Neural cell (in vitro differentiated cells): ENCODE results near the gene ZSCAN31. TPM values are rescaled to one million over a fixed set of nuclear protein-coding genes. Genes with fewer than 3 reads are reported as not detected.

Source experiments
- H2AFZ ChIP-seq: fragments of 200-600, 300-800 bp; sonication (generic), shearing (Covaris generic); 2 replicates; pipeline ENCODE4 v1.6.0; 2014; ENCODE audit warnings: low read depth, mild to moderate bottlenecking, antibody characterized with exemption, low read length, moderate library complexity
- H3F3A ChIP-seq: fragments of 200-600 bp; shearing (Covaris generic); 2 replicates; pipeline ENCODE4 v1.6.1; 2016; ENCODE audit warnings: mild to moderate bottlenecking, moderate library complexity, mixed read lengths, antibody characterized with exemption, low read length; ENCODE audit not compliant: insufficient read depth, poor library complexity, severe bottlenecking
- H3K27ac ChIP-seq: fragments of 200-600, 300-800 bp; sonication (generic), shearing (Covaris generic); 2 replicates; pipeline ENCODE4 v1.5.1; 2014; ENCODE audit warnings: mild to moderate bottlenecking, low read length, moderate library complexity
- H3K27me3 ChIP-seq: fragments of 300-800, 200-600 bp; sonication (generic), shearing (Covaris generic); 2 replicates; pipeline ENCODE4 v1.6.0; 2014; ENCODE audit warnings: mild to moderate bottlenecking, low read depth, low read length, moderate library complexity; ENCODE audit not compliant: insufficient read depth
- H3K36me3 ChIP-seq: fragments of 300-800, 200-600 bp; sonication (generic), shearing (Covaris generic); 2 replicates; pipeline ENCODE4 v1.5.1; 2014; ENCODE audit warnings: mild to moderate bottlenecking, antibody characterized with exemption, low read length, moderate library complexity; ENCODE audit not compliant: insufficient read depth
- H3K4me2 ChIP-seq: fragments of 300-800, 200-600 bp; sonication (generic), shearing (Covaris generic); 2 replicates; pipeline ENCODE4 v1.6.0; 2014; ENCODE audit warnings: mild to moderate bottlenecking, low read length
- H3K4me3 ChIP-seq: fragments of 300-800, 200-600 bp; sonication (generic), shearing (Covaris generic); 2 replicates; pipeline ENCODE4 v1.5.1; 2014; ENCODE audit warnings: mild to moderate bottlenecking, low read length, moderate library complexity
- H3K79me2 ChIP-seq: fragments of 200-600 bp; shearing (Covaris generic); replicated peaks from 2 replicates; pipeline ENCODE4 v1.6.0; 2014; ENCODE audit warnings: mild to moderate bottlenecking, low read length, moderate library complexity; ENCODE audit not compliant: insufficient read depth
- H3K9ac ChIP-seq: fragments of 300-800, 200-600 bp; sonication (generic), shearing (Covaris generic); 2 replicates; pipeline ENCODE4 v1.6.1; 2016; ENCODE audit warnings: mild to moderate bottlenecking, low read length, mixed read lengths
- H3K9me2 ChIP-seq: fragments of 200-600 bp; shearing (Covaris generic); 2 replicates; pipeline ENCODE4 v1.6.1; 2016; ENCODE audit warnings: mild to moderate bottlenecking, low read length, mixed read lengths; ENCODE audit not compliant: insufficient read depth
- H3K9me3 ChIP-seq: fragments of 200-600, 300-800 bp; sonication (generic), shearing (Covaris generic); 2 replicates; pipeline ENCODE4 v1.6.1; 2016; ENCODE audit warnings: mild to moderate bottlenecking, mixed run types, low read length, moderate library complexity, mixed read lengths
- H4K20me1 ChIP-seq: fragments of 200-600 bp; shearing (Covaris generic); 2 replicates; pipeline ENCODE4 v1.6.1; 2016; ENCODE audit warnings: mild to moderate bottlenecking, mixed run types; ENCODE audit not compliant: insufficient read depth
- CTCF ChIP-seq: fragments of 450-650 bp; IDR thresholded peaks from 2 replicates; pipeline ENCODE4 v1.5.1; 2014; ENCODE audit warnings: antibody characterized with exemption, mild to moderate bottlenecking, moderate library complexity; ENCODE audit not compliant: poor library complexity, severe bottlenecking
- EP300 ChIP-seq: fragments of 450-650 bp; conservative IDR thresholded peaks from 2 replicates; pipeline ENCODE4 v1.6.1; 2014; ENCODE audit warnings: antibody characterized with exemption, mild to moderate bottlenecking, moderate library complexity; ENCODE audit not compliant: poor library complexity, severe bottlenecking
- EZH2 ChIP-seq: fragments of 200-600, 300-800 bp; shearing (Covaris generic), sonication (generic); IDR thresholded peaks from 2 replicates; pipeline ENCODE4 v1.6.1; 2014; ENCODE audit warnings: antibody characterized with exemption, low read length, borderline replicate concordance, mild to moderate bottlenecking; ENCODE audit not compliant: insufficient read depth, poor library complexity, severe bottlenecking
- MXI1 ChIP-seq: fragments of 450-650 bp; conservative IDR thresholded peaks from 2 replicates; pipeline ENCODE4 v1.6.1; 2014; ENCODE audit warnings: antibody characterized with exemption, mild to moderate bottlenecking; ENCODE audit not compliant: poor library complexity, severe bottlenecking
- POLR2AphosphoS5 ChIP-seq: IDR thresholded peaks from 2 replicates; pipeline ENCODE4 v1.6.1; 2012
- RAD21 ChIP-seq: fragments of 450-650 bp; conservative IDR thresholded peaks from 2 replicates; pipeline ENCODE4 v1.6.1; 2014; ENCODE audit warnings: antibody characterized with exemption, mild to moderate bottlenecking, moderate library complexity
- SMC3 ChIP-seq: fragments of 450-650 bp; conservative IDR thresholded peaks from 2 replicates; pipeline ENCODE4 v1.6.1; 2014; ENCODE audit warnings: antibody characterized with exemption, mild to moderate bottlenecking, moderate library complexity; ENCODE audit not compliant: poor library complexity
- TAF1 ChIP-seq: IDR thresholded peaks from 2 replicates; pipeline ENCODE4 v1.6.1; 2012; ENCODE audit warnings: low read depth
- polyA plus RNA-seq: library from polyadenylated mRNA; depleted of rRNA; stranded (reverse); fragments of >200 nt; gene quantifications from 2 replicates; pipeline ENCODE4 v1.2.3, GENCODE V29; 2014
- TF ChIP-seq, protein P1 (sequence below): IDR thresholded peaks from 2 replicates; pipeline ENCODE4 v1.6.1; 2012; ENCODE audit warnings: borderline replicate concordance

The ZSCAN31 gene
- polyA plus RNA-seq, 1 donor from 2014 or later, result 2.6 TPM

GRCh38 chr6:28295326-28295725 lies 40.6 kb downstream of the ZSCAN31 start:
- Histone ChIP-seq H3K36me3 (no peaks in the 10 kb centered on the region), H3K9me3 (no peaks in the 10 kb centered on the region), H2AFZ (no peak overlapping the region), H3K79me2 (no peaks in the 10 kb centered on the region), H3K4me2 (no peak overlapping the region), H3K9me2 (no peaks in the 10 kb centered on the region), H3F3A (no peaks in the 10 kb centered on the region), H4K20me1 (no peaks in the 10 kb centered on the region), H3K4me3 (no peak overlapping the region), H3K9ac (no peak overlapping the region), H3K27me3 (no peaks in the 10 kb centered on the region), H3K27ac (no peak overlapping the region)
- TF ChIP-seq CTCF (no peak), POLR2AphosphoS5 (no peak), TAF1 (no peak), MXI1 (no peak), SMC3 (no peak), EZH2 (no peak), EP300 (no peak), RAD21 (no peak)
- TF ChIP-seq, protein P1, sequence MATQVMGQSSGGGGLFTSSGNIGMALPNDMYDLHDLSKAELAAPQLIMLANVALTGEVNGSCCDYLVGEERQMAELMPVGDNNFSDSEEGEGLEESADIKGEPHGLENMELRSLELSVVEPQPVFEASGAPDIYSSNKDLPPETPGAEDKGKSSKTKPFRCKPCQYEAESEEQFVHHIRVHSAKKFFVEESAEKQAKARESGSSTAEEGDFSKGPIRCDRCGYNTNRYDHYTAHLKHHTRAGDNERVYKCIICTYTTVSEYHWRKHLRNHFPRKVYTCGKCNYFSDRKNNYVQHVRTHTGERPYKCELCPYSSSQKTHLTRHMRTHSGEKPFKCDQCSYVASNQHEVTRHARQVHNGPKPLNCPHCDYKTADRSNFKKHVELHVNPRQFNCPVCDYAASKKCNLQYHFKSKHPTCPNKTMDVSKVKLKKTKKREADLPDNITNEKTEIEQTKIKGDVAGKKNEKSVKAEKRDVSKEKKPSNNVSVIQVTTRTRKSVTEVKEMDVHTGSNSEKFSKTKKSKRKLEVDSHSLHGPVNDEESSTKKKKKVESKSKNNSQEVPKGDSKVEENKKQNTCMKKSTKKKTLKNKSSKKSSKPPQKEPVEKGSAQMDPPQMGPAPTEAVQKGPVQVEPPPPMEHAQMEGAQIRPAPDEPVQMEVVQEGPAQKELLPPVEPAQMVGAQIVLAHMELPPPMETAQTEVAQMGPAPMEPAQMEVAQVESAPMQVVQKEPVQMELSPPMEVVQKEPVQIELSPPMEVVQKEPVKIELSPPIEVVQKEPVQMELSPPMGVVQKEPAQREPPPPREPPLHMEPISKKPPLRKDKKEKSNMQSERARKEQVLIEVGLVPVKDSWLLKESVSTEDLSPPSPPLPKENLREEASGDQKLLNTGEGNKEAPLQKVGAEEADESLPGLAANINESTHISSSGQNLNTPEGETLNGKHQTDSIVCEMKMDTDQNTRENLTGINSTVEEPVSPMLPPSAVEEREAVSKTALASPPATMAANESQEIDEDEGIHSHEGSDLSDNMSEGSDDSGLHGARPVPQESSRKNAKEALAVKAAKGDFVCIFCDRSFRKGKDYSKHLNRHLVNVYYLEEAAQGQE, result no peak

- Histone ChIP-seq H2AFZ (no peak overlapping the region), H3K27ac (no peak overlapping the region), H3K9ac (no peak overlapping the region), H3K36me3 (peaks cover 7% of the 10 kb centered on the region), H3K4me2 (no peak overlapping the region), H3K27me3 (no peaks in the 10 kb centered on the region), H3K79me2 (no peaks in the 10 kb centered on the region), H3K9me3 (no peaks in the 10 kb centered on the region), H3K4me3 (no peak overlapping the region), H3F3A (no peaks in the 10 kb centered on the region), H4K20me1 (no peaks in the 10 kb centered on the region), H3K9me2 (no peaks in the 10 kb centered on the region)
- TF ChIP-seq, protein P1, result no peak
- TF ChIP-seq POLR2AphosphoS5 (no peak), EP300 (no peak), EZH2 (no peak), TAF1 (no peak), RAD21 (no peak), SMC3 (no peak), MXI1 (no peak), CTCF (no peak)
Observed at GRCh38 chr6:28291573-28291972, 44.4 kb downstream of the ZSCAN31 start.
